HEK293T (cell line): ENCODE results near the gene ANKS1B.

Experiments used
- BHLHE40 ChIP-seq: fragments of 450-650 bp; IDR thresholded peaks from 2 replicates; pipeline ENCODE4 v1.6.1; 2016; ENCODE audit warnings: mild to moderate bottlenecking, moderate library complexity, borderline replicate concordance
- ELF4 ChIP-seq: fragments of 450-650 bp; IDR thresholded peaks from 2 replicates; pipeline ENCODE4 v1.6.1; 2017; ENCODE audit warnings: antibody characterized with exemption
- L3MBTL2 ChIP-seq: fragments of 450-650 bp; conservative IDR thresholded peaks from 2 replicates; pipeline ENCODE4 v1.6.1; 2016; ENCODE audit warnings: mild to moderate bottlenecking
- PKNOX1 ChIP-seq: fragments of 450-650 bp; IDR thresholded peaks from 2 replicates; pipeline ENCODE4 v1.6.1; 2016
- SUZ12 ChIP-seq: fragments of 450-650 bp; IDR thresholded peaks from 2 replicates; pipeline ENCODE4 v1.6.1; 2016; ENCODE audit warnings: mild to moderate bottlenecking
- TARDBP ChIP-seq: fragments of 450-650 bp; IDR thresholded peaks from 2 replicates; pipeline ENCODE4 v1.6.1; 2016

- no peak for TF ChIP-seq SUZ12
- TF ChIP-seq ELF4 = no peak
- TF ChIP-seq TARDBP = no peak
- TF ChIP-seq PKNOX1 = no peak
- TF ChIP-seq L3MBTL2 = no peak
- no peak for TF ChIP-seq BHLHE40
These were observed 551.6 kb downstream of the ANKS1B start for GRCh38 chr12:99433155-99433554.
